SU-DHL-6 (cell line): ENCODE measurements around the gene NOTO.

ENCODE experiments used
- EZH2phosphoT487 ChIP-seq: fragments of 200-600 bp; sonication (generic), shearing (Covaris generic); conservative IDR thresholded peaks from 2 replicates; pipeline ENCODE4 v1.6.1; 2018; ENCODE audit warnings: mild to moderate bottlenecking, antibody characterized with exemption, low read length, moderate library complexity, mixed read lengths
- TF ChIP-seq, protein P1 (sequence below): fragments of 200-600 bp; sonication (generic); IDR thresholded peaks from one replicate; pipeline ENCODE4 v1.5.1; 2017; ENCODE audit warnings: antibody characterized with exemption, mild to moderate bottlenecking, low read length, moderate library complexity; ENCODE audit not compliant: insufficient read depth, poor library complexity, severe bottlenecking

DNA sequence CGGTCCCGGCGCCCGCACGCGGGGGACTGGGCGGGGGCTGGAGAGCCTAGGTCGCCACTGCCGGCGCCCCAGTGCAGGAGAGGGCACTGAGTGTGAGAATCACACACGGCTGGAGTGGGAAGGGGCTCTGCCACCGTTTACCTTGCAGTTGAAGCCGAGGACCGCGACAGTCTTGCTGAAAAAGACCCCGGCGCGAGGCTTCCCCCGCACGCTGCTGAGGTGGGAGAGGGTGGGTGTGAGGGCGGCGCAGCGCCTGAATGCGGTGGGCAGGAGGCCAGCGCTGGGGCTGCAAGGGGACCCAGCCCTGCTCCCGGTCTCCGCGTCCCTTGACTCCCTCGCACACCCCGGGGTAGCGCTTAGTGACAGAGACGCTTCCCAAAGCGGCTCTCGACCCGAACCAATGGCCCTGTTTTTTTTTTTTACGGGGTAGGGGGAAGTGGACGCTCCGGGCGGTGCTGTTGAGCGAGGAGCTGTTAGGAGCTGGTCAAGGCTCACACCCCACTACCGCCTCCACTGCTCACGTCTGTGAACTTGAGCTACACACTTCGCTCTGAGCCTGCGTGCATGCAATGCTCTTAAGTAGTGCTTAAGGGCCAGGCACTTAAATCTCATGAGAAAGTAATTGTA, 794 bp downstream of the NOTO start:
- TF ChIP-seq, protein P1, sequence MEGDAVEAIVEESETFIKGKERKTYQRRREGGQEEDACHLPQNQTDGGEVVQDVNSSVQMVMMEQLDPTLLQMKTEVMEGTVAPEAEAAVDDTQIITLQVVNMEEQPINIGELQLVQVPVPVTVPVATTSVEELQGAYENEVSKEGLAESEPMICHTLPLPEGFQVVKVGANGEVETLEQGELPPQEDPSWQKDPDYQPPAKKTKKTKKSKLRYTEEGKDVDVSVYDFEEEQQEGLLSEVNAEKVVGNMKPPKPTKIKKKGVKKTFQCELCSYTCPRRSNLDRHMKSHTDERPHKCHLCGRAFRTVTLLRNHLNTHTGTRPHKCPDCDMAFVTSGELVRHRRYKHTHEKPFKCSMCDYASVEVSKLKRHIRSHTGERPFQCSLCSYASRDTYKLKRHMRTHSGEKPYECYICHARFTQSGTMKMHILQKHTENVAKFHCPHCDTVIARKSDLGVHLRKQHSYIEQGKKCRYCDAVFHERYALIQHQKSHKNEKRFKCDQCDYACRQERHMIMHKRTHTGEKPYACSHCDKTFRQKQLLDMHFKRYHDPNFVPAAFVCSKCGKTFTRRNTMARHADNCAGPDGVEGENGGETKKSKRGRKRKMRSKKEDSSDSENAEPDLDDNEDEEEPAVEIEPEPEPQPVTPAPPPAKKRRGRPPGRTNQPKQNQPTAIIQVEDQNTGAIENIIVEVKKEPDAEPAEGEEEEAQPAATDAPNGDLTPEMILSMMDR = no peak
- TF ChIP-seq EZH2phosphoT487 = no peak
